HepG2 (cell line): ENCODE results near the gene ZG16. TPM values are rescaled to one million over a fixed set of nuclear protein-coding genes. Genes with fewer than 3 reads are reported as not detected.

Experiments
- AKAP8 ChIP-seq: sonication (generic); formaldehyde crosslinking; IDR thresholded peaks from 2 replicates; pipeline ENCODE4 v1.5.1; 2020; ENCODE audit warnings: mild to moderate bottlenecking, missing genetic modification reagents
- CBX5 ChIP-seq: sonication (generic); formaldehyde crosslinking; IDR thresholded peaks from 2 replicates; pipeline ENCODE4 v1.4.0; 2020; ENCODE audit warnings: missing genetic modification reagents, borderline replicate concordance
- CREB1 ChIP-seq, 2 experiments: fragments of 450-650 bp in 1 of 2; IDR thresholded peaks; 2 replicates each; pipeline ENCODE4 v1.6.1; 2016 to 2017; ENCODE audit warnings: control low read depth in 1 of 2, mild to moderate bottlenecking in 1 of 2, missing compliant biosample characterization in 1 of 2, missing genetic modification characterization in 1 of 2
- HNF4G ChIP-seq, 2 experiments: sonication (generic) in 1 of 2; formaldehyde crosslinking in 1 of 2; IDR thresholded peaks; 2 replicates each; pipeline versions ENCODE4 v1.4.0 to v1.6.1; 2011 to 2020; ENCODE audit warnings: borderline replicate concordance in 2 of 2, low read depth in 2 of 2, mild to moderate bottlenecking in 2 of 2, low read length in 1 of 2, missing genetic modification reagents in 1 of 2, moderate library complexity in 1 of 2
- JUNB ChIP-seq: sonication (generic); formaldehyde crosslinking; IDR thresholded peaks from 2 replicates; pipeline ENCODE4 v1.8.0; 2022; ENCODE audit warnings: missing genetic modification reagents, mild to moderate bottlenecking, borderline replicate concordance
- MAZ ChIP-seq, 2 experiments: sonication (generic) in 1 of 2; formaldehyde crosslinking in 1 of 2; IDR thresholded peaks; 2 replicates each; pipeline versions ENCODE4 v1.5.0 to v1.6.1; 2012 to 2020; ENCODE audit warnings: low read depth in 2 of 2, mild to moderate bottlenecking in 2 of 2, borderline replicate concordance in 1 of 2, improper control_type of control experiment in 1 of 2, low read length in 1 of 2, missing genetic modification reagents in 1 of 2, moderate library complexity in 1 of 2
- NR2F6 ChIP-seq, 2 experiments: IDR thresholded peaks; 2 replicates each; pipeline ENCODE4 v1.6.1; 2016; ENCODE audit warnings: antibody characterized with exemption in 1 of 2, mild to moderate bottlenecking in 1 of 2
- RAD51 ChIP-seq: fragments of 450-650 bp; IDR thresholded peaks from 2 replicates; pipeline ENCODE4 v1.6.1; 2016; ENCODE audit warnings: borderline replicate concordance
- THAP11 ChIP-seq: IDR thresholded peaks from 2 replicates; pipeline ENCODE4 v1.6.1; 2016; ENCODE audit warnings: missing biosample characterization, missing genetic modification reagents
- ZNF292 ChIP-seq: sonication (generic); formaldehyde crosslinking; IDR thresholded peaks from 2 replicates; pipeline ENCODE4 v1.8.1; 2022; ENCODE audit warnings: mild to moderate bottlenecking, low read depth, missing genetic modification reagents, borderline replicate concordance
- ZNF547 ChIP-seq: sonication (generic); formaldehyde crosslinking; IDR thresholded peaks from 2 replicates; pipeline ENCODE4 v1.5.1; 2020; ENCODE audit warnings: mild to moderate bottlenecking, missing genetic modification reagents
- ZNF660 ChIP-seq: sonication (generic); formaldehyde crosslinking; IDR thresholded peaks from 2 replicates; pipeline ENCODE4 v1.5.1; 2020; ENCODE audit warnings: mild to moderate bottlenecking, low read depth, missing genetic modification reagents, borderline replicate concordance
- ZNF713 ChIP-seq: sonication (generic); formaldehyde crosslinking; IDR thresholded peaks from 2 replicates; pipeline ENCODE4 v1.4.0; 2020; ENCODE audit warnings: mild to moderate bottlenecking, missing genetic modification reagents
- ZNF75D ChIP-seq: sonication (generic); formaldehyde crosslinking; IDR thresholded peaks from 2 replicates; pipeline ENCODE4 v1.8.1; 2023; ENCODE audit warnings: missing genetic modification reagents, mild to moderate bottlenecking, borderline replicate concordance
- ZSCAN20 ChIP-seq: sonication (generic); formaldehyde crosslinking; IDR thresholded peaks from 2 replicates; pipeline ENCODE4 v1.4.0; 2020; ENCODE audit warnings: missing genetic modification reagents, mild to moderate bottlenecking, borderline replicate concordance
- polyA plus RNA-seq, 8 experiments: library from polyadenylated mRNA; depleted of rRNA in 3 of 8; stranded (reverse) in 7 of 8; unstranded in 1 of 8; fragments of >200 nt; fragmentation: Illumina TruSeq in 4 of 8; extraction: Trizol in 4 of 8; gene quantifications; 2 replicates each; pipeline versions ENCODE4 v1.2.1 to v1.2.3, GENCODE V29; 2011 to 2016; ENCODE audit warnings: low read depth in 4 of 8, missing spikeins in 1 of 8, mixed read lengths in 1 of 8; ENCODE audit not compliant: insufficient read depth in 1 of 8
- total RNA-seq, 5 experiments: library from RNA; depleted of rRNA; stranded (reverse); fragments of >200 nt; fragmentation: Illumina TruSeq; extraction: Trizol; gene quantifications; 2 replicates each; pipeline ENCODE4 v1.2.3, GENCODE V29; 2016; ENCODE audit warnings: low read depth in 1 of 5
- TF ChIP-seq, protein P1 (sequence below): sonication (generic); formaldehyde crosslinking; IDR thresholded peaks from 2 replicates; pipeline ENCODE4 v1.9.0; 2021; ENCODE audit warnings: missing genetic modification reagents, mild to moderate bottlenecking, borderline replicate concordance
- TF ChIP-seq, protein P2 (sequence below): sonication (generic); formaldehyde crosslinking; IDR thresholded peaks from 2 replicates; pipeline ENCODE4 v1.5.1; 2020; ENCODE audit warnings: missing genetic modification reagents, mild to moderate bottlenecking, borderline replicate concordance
- TF ChIP-seq, protein P3 (sequence below): sonication (generic); formaldehyde crosslinking; IDR thresholded peaks from 2 replicates; pipeline ENCODE4 v1.4.0; 2020; ENCODE audit warnings: missing genetic modification reagents
- TF ChIP-seq, protein P4 (sequence below): sonication (generic); formaldehyde crosslinking; conservative IDR thresholded peaks from 2 replicates; pipeline ENCODE4 v1.4.0; 2020; ENCODE audit warnings: missing genetic modification reagents
- TF ChIP-seq, protein P5 (sequence below): IDR thresholded peaks from 2 replicates; pipeline ENCODE4 v1.6.1; 2016

ZG16 gene
- total and polyA plus RNA-seq, 2 of the 13 experiments (the other 11 are each of a cell fraction or from before 2014, with no cell fraction given): 0.04 to 0.07 TPM

DNA sequence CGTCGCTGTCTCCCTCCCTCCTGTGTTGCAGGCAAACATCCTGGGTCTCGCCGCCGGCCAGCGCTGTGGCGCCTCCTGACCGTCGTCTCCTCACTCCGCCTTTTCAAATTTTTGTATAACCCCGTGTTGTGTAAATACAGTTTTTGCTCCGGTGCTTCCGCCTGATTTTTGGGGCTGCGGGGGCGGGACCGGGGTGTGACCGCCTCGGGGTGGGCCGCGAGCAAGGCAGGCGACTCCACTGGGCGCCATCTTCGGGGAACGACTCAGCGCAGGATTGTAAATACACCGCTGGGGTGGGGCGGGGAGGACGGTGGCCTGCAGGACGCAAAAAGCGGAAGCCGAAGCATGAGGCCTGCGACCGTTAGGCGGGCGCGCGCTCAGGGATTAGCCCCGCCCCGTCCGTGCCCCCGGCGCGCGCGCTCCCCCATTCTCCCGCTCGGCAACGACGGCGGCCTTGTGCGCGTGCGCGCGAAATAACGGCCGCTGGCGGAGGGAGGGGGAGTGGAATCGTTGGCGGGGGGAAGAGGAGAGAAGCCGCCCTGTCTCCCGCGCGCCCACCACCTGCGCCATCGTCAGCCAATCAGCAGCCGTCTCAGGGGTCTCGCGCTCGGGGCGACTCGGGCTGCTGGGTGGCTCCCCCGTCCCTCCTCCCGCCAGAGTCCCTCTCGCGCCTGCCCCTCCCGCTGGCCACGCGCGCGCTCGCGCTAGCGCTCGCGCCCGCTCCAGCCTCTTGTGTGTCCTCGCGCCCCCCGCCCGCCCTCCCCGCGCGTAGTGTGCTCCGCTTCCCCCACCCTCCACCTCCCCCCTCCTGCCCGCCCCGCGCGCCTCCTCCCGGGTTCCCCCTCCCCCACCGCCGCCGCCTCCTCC, 27.4 kb downstream of the ZG16 start (continued):
- TF ChIP-seq, protein P1, sequence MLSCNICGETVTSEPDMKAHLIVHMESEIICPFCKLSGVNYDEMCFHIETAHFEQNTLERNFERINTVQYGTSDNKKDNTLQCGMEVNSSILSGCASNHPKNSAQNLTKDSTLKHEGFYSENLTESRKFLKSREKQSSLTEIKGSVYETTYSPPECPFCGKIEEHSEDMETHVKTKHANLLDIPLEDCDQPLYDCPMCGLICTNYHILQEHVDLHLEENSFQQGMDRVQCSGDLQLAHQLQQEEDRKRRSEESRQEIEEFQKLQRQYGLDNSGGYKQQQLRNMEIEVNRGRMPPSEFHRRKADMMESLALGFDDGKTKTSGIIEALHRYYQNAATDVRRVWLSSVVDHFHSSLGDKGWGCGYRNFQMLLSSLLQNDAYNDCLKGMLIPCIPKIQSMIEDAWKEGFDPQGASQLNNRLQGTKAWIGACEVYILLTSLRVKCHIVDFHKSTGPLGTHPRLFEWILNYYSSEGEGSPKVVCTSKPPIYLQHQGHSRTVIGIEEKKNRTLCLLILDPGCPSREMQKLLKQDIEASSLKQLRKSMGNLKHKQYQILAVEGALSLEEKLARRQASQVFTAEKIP (CRISPR knock-in tag): no peak
- peak; percentile 62 for TF ChIP-seq CREB1 (IDR thresholded peaks at IDR 0.05)
- TF ChIP-seq CREB1 (CRISPR knock-in tag; IDR thresholded peaks at IDR 0.05): no peak
- no peak for TF ChIP-seq ZNF660 (CRISPR knock-in tag)
- TF ChIP-seq AKAP8: peak; percentile 100
- TF ChIP-seq ZNF292 (CRISPR knock-in tag): no peak; the same call in 1 of the 2 replicates
- TF ChIP-seq ZNF547 (CRISPR knock-in tag): peak; percentile 90
- no peak for TF ChIP-seq NR2F6 (IDR thresholded peaks at IDR 0.05)
- TF ChIP-seq NR2F6 (CRISPR knock-in tag; IDR thresholded peaks at IDR 0.05): peak; percentile 80
- TF ChIP-seq, protein P2, sequence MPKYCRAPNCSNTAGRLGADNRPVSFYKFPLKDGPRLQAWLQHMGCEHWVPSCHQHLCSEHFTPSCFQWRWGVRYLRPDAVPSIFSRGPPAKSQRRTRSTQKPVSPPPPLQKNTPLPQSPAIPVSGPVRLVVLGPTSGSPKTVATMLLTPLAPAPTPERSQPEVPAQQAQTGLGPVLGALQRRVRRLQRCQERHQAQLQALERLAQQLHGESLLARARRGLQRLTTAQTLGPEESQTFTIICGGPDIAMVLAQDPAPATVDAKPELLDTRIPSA (CRISPR knock-in tag): peak; percentile 73; the same call in 1 of the 2 replicates
- 0 out of 2 replicates have a peak, but pooled peaks have one; percentile 47 for TF ChIP-seq ZSCAN20 (CRISPR knock-in tag)
- TF ChIP-seq HNF4G (IDR thresholded peaks at IDR 0.05; ENCODE audit: borderline replicate concordance, low read depth, low read length): no peak; the same call in 1 of the 2 replicates
- no peak; the same call in 1 of the 2 replicates for TF ChIP-seq HNF4G (CRISPR knock-in tag; IDR thresholded peaks at IDR 0.05; ENCODE audit: borderline replicate concordance, low read depth)
- TF ChIP-seq MAZ (IDR thresholded peaks at IDR 0.05; ENCODE audit: borderline replicate concordance, low read depth, low read length): peak; percentile 99
- peak; percentile 100 for TF ChIP-seq MAZ (CRISPR knock-in tag; IDR thresholded peaks at IDR 0.05; ENCODE audit: low read depth)
- TF ChIP-seq, protein P3, sequence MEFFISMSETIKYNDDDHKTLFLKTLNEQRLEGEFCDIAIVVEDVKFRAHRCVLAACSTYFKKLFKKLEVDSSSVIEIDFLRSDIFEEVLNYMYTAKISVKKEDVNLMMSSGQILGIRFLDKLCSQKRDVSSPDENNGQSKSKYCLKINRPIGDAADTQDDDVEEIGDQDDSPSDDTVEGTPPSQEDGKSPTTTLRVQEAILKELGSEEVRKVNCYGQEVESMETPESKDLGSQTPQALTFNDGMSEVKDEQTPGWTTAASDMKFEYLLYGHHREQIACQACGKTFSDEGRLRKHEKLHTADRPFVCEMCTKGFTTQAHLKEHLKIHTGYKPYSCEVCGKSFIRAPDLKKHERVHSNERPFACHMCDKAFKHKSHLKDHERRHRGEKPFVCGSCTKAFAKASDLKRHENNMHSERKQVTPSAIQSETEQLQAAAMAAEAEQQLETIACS (CRISPR knock-in tag): peak; percentile 100
- TF ChIP-seq RAD51: no peak
- no peak for TF ChIP-seq JUNB (CRISPR knock-in tag)
- TF ChIP-seq ZNF713 (CRISPR knock-in tag): no peak
- peak; percentile 94 for TF ChIP-seq THAP11 (CRISPR knock-in tag)
- no peak for TF ChIP-seq ZNF75D (CRISPR knock-in tag)
- TF ChIP-seq, protein P4, sequence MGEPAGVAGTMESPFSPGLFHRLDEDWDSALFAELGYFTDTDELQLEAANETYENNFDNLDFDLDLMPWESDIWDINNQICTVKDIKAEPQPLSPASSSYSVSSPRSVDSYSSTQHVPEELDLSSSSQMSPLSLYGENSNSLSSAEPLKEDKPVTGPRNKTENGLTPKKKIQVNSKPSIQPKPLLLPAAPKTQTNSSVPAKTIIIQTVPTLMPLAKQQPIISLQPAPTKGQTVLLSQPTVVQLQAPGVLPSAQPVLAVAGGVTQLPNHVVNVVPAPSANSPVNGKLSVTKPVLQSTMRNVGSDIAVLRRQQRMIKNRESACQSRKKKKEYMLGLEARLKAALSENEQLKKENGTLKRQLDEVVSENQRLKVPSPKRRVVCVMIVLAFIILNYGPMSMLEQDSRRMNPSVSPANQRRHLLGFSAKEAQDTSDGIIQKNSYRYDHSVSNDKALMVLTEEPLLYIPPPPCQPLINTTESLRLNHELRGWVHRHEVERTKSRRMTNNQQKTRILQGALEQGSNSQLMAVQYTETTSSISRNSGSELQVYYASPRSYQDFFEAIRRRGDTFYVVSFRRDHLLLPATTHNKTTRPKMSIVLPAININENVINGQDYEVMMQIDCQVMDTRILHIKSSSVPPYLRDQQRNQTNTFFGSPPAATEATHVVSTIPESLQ (CRISPR knock-in tag): peak; percentile 90; the same call in 1 of the 2 replicates
- peak; percentile 94; the same call in 1 of the 2 replicates for TF ChIP-seq CBX5
- TF ChIP-seq, protein P5, sequence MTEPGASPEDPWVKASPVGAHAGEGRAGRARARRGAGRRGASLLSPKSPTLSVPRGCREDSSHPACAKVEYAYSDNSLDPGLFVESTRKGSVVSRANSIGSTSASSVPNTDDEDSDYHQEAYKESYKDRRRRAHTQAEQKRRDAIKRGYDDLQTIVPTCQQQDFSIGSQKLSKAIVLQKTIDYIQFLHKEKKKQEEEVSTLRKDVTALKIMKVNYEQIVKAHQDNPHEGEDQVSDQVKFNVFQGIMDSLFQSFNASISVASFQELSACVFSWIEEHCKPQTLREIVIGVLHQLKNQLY (CRISPR knock-in tag): peak; percentile 57; the same call in 1 of the 2 replicates
